HG03558 (cell line): ENCODE results near the gene RAX2.

ENCODE experiments used
- ATAC-seq: cut with Tn5 transposase; IDR thresholded peaks from one replicate; pipeline ENCODE4 v1.9.1; 2021; ENCODE audit warnings: moderate number of reproducible peaks; ENCODE audit not compliant: unreplicated experiment; ENCODE audit errors: extremely low read depth

RAX2 gene

DNA sequence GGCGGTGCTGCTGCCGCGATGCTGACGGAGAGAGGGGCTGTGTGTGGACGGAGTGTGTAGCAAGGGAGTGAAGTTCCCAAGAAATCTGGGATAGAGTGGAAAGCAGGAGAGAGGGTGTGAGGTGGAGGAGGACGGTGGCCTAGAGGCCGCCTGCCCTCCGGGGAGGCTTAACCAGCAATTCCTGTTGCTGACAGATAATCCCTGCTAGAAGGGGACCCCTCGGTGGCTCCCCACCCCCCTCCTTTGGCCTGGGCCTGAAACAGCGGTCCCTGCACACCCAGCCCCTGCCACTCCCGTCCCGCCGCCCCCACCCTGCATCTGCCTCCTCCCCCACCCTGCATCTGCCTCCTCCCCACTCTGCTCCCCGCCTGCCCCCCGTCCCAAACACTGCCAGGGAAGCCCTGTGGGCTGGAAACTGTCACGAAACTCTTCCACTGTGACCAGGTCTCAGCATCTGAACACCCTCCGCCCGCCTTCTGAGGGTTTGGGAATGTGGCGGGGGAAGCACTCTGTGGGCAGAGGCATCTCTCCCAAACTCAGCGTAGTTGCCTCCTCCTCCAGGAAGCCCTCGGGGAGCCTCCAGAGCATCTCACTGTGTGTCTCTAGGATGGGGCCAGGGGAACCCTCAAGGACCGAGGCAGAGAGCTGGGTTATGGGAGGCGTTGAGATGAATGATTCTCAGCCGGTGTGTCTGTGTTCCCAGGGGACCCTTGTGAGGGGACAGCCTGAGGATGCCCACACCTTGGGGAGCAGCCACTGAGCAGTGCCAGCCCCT lies 31.3 kb upstream of the RAX2 start:
- ATAC-seq, result no peak

DNA sequence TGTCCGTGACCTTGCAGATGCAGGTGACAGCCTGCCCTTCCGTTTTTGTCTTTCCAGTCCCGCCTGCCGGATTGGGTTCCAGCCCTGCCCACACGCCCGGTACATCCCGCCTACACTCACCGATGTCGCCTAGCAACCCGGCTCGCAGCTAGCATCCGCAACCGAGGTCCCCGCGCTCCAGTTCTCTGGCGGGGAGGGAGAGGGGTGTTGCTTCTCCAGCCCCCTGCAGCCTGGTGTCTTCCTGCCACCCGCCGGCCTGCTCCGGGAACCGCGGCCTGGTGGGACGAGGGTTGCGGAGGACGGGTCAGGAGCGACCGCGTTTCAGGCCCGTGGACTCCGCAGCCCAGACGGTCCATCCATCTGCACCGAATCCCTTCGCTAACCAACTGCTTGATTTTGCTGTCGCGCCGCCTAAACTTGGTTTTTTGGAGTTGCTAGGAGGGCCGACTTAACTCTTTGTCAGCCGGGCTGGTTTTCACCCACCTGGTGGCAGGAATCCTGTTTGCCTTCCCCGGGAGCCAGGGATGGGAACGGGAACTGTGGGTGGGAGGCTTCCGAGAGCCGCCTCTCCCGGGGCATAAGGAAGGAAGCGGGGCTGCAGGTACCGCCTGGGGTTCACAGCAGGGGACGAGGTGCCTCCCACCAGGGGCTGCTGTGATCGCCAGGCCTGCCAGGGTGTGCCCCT lies 29.5 kb upstream of the RAX2 start:
- ATAC-seq, result no peak

DNA sequence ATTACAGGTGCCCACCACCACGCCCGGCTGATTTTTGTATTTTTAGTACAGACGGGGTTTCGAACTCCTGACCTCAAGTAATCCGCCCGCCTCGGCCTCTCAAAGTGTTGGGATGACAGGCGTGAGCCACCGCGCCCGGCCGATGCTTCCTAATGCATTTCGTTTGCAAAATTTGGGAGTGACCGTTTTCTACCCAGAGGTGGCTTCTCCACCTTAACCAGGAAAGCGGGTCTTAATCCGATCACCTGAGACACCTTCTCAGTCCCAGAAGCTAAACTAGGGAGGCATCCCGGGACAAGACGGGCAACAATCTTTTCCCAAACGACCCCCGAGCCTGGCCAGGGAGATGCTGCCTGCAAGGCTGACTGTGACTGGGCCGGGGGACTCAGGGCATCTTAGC lies 29.0 kb upstream of the RAX2 start:
- ATAC-seq, result no peak

GRCh38 chr19:3798137-3798536 lies 26.1 kb upstream of the RAX2 start:
- no peak for ATAC-seq

- no peak for ATAC-seq
Measured at GRCh38 chr19:3796358-3796757, 24.3 kb upstream of the RAX2 start.

DNA sequence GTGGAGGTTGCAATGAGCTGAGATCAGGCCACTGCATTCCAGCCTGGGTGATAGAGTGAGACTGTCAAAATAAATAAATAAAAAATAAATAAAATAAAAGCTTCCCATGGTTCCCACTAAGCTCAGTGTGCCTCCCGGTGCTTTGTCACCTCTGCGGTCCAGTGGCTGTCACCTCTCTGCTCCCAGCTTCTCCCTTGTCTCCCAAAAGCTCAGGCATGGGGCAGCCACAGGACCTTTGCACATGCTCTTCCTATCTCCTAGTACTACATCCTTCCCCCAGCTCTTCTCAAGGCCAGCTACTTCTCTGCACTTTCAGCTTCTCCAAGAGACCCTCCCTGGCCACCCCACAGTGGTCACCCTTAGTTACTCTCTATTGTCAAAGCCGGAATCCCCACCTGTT lies 21.8 kb upstream of the RAX2 start:
- ATAC-seq, result no peak

- no peak for ATAC-seq
Measured at GRCh38 chr19:3792114-3792513, 20.1 kb upstream of the RAX2 start.

GRCh38 chr19:3790941-3791340 lies 18.9 kb upstream of the RAX2 start:
- no peak for ATAC-seq

- no peak for ATAC-seq
Measured at GRCh38 chr19:3790209-3790734, 18.2 kb upstream of the RAX2 start.

GRCh38 chr19:3788996-3789778 lies 17.2 kb upstream of the RAX2 start:
- no peak for ATAC-seq

DNA sequence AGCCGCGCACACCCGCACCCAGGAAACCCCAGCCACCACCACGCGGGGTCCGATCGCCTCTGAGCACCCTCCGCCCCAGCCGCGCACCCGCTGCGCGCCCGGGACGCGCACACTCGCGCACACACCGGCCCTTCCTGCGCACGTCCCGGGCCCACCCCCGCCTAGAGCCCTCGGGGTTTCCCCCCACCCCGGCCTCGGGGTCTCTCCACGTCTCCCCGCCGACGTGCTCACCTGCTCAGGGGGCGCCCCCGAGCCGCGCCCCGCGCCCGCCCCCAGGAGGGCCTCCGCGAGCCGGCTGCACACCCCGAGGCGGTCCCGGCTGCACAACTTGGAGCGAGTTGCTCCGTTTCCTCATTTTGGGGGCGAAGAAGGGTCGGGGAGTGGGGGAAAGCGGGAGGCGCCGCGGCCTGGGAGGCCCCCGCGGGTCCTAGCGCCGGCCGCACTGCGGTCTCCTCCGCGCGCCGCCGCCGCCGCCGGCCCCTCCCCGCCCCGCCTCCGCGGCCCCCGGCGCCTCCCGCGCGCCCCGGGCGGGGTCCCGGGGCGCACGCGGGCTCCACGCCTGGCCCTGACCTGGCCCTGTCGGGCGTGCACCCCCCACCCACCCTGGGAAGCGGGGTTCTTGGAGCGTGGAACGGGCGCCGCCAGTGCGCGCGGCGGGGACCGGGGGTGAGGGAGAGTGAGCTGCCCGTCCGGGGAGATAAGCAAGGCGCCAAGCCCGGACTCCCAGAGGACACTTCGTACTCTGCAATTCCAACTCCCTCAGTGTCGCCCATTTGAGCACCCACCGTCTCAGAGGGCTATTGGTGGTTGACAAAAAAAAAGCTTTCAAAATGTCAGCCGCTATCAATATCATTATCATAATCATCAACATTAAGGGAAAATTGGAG lies 14.2 kb upstream of the RAX2 start, which contains the start of gene MATK:
MATK (minus strand) TSS at position 444 of the 887 bp plus-strand sequence. CDS start 1,246 bp downstream, outside the sequence.
- ATAC-seq, result no peak

DNA sequence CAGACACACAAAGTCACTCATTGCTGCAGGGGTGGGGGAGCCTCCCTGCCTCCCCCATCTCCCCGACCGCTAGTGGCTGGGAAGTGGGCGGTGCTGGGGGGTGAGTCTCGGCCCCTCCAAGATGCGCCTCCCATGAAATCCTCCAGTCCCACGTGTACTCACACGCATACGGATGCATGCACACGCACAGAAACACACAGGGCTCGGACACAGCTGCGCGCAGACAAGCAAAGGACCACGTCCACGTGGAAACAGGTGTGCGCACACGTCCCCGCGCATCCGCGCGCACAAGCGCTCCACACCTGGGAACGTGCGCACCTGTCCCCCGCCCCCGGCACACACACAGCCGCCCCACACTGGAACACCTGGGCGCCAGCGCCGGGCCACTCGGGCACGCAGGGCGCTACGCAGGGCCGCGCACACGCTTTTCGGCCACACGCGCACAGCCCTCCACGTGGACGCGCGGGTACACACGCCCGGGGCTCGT lies 13.5 kb upstream of the RAX2 start:
- ATAC-seq, result no peak

- ATAC-seq, result no peak
Measured at GRCh38 chr19:3784607-3785450, 12.8 kb upstream of the RAX2 start.

DNA sequence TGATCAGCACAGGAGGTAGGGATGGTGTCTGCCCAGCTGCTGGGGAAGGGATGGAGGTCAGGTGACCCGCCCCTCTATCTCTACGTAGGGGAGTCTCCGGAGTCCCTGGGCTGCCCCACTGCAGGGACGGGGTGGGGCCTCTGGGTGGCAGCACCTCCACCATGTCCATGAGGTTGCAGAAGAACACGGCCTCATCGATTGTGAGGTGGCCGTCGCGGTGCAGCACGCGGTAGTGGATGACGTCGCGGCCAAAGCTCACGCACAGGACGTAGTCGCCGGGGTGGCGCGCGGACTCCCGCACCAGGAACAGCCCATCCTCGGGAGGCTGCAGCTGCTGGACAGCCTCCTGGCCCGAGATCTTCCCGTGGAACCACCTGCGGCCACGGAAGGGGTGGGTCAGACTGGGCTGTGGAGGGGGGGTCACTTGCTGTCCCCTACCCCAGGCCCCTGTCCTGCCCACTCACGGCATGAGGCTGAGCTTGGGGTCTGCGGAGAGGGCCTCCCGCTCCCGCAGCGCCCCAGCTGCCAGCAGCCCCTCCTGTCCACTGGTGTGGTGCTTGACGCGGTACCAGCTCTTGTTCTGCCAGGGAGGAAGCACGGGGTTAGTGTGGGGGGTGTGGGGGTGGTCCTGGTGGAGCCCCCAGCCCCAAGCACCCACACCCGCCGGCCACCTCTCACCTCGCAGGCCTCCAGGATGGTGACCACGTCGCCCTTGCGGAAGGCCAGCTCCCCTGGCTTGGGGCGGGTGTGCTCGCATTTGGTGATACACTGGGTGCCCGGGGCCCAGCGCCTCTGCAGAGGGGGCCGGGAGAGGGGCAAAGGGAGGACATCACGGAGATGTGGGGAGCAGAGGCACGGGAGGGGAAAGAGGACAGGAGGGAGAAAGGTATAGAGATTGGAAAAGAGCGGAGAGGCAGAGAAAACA lies 11.9 kb upstream of the RAX2 start:
- no peak for ATAC-seq

DNA sequence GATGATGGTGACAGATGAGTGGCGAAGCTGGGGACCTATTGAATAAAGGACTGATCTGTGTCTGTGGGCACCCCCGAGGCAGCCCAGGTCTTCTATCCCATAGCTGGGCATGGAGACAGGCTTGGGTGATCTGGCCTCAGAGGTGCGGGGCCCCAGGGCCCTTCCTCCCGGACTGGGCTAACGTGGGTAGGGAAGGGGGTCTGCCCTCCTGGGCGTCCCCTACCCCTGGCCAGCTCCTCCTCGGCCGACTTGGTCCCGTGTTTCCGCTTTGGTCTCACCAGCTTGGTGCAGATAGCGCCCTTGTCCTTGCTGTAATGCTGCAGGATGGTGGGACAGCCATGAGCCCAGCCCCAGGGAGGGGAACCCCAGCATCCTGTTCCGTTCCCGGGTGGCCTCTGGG lies 10.9 kb upstream of the RAX2 start:
- ATAC-seq, result no peak

GRCh38 chr19:3782330-3782729 lies 10.3 kb upstream of the RAX2 start:
- ATAC-seq, result no peak

- ATAC-seq, result no peak
Measured at GRCh38 chr19:3781603-3782002, 9.6 kb upstream of the RAX2 start.
